GM23338 (cell line): Measurements from ENCODE around the gene CGRRF1. TPM values are rescaled to one million over a fixed set of nuclear protein-coding genes. Genes with fewer than 3 reads are reported as not detected.
A peak's percentile ranks its signal among the peaks of the same experiment; 100 is the strongest.

Source experiments
- ATAC-seq: fragments of 200-7000 bp; cut with Tn5 transposase; 3 replicates; pipeline ENCODE4 v1.9.1; 2020
- DNase-seq: peaks from one replicate; pipeline ENCODE4 v3.0.0-alpha.2; 2015; ENCODE audit warnings: low spot score
- H2AFZ ChIP-seq: fragments of 200-600 bp; sonication (generic); 2 replicates; pipeline ENCODE4 v1.8.0; 2016; ENCODE audit warnings: antibody characterized with exemption, mild to moderate bottlenecking, moderate library complexity
- H3F3A ChIP-seq: fragments of 200-600 bp; sonication (generic); replicated peaks from 2 replicates; pipeline ENCODE4 v1.8.0; 2017; ENCODE audit warnings: antibody characterized with exemption, mixed run types, low read depth
- H3K27ac ChIP-seq: fragments of 200-600 bp; sonication (generic); 2 replicates; pipeline ENCODE4 v1.6.1; 2016; ENCODE audit warnings: low read depth
- H3K27me3 ChIP-seq: fragments of 200-600 bp; sonication (generic); 2 replicates; pipeline ENCODE4 v1.8.0; 2016; ENCODE audit warnings: mild to moderate bottlenecking, mixed run types, moderate library complexity; ENCODE audit not compliant: insufficient read depth
- H3K36me3 ChIP-seq: fragments of 200-600 bp; sonication (generic); 2 replicates; pipeline ENCODE4 v1.8.0; 2016; ENCODE audit warnings: mild to moderate bottlenecking; ENCODE audit not compliant: insufficient read depth
- H3K4me1 ChIP-seq: fragments of 200-600 bp; sonication (generic); 2 replicates; pipeline ENCODE4 v1.8.0; 2016; ENCODE audit warnings: mild to moderate bottlenecking, moderate library complexity; ENCODE audit not compliant: insufficient read depth
- H3K4me2 ChIP-seq: fragments of 200-600 bp; sonication (generic); 2 replicates; pipeline ENCODE4 v1.7.1; 2017; ENCODE audit warnings: mixed run types
- H3K4me3 ChIP-seq: fragments of 200-600 bp; sonication (generic); 2 replicates; pipeline ENCODE4 v1.6.1; 2016; ENCODE audit warnings: mixed run types
- H3K79me2 ChIP-seq: fragments of 200-600 bp; sonication (generic); replicated peaks from 2 replicates; pipeline ENCODE4 v1.8.0; 2017; ENCODE audit warnings: mild to moderate bottlenecking; ENCODE audit not compliant: insufficient read depth
- H3K9me2 ChIP-seq: fragments of 200-600 bp; sonication (generic); 2 replicates; pipeline ENCODE4 v1.8.0; 2017; ENCODE audit not compliant: insufficient read depth
- H4K20me1 ChIP-seq: fragments of 200-600 bp; sonication (generic); replicated peaks from 2 replicates; pipeline ENCODE4 v1.8.0; 2017; ENCODE audit warnings: mild to moderate bottlenecking; ENCODE audit not compliant: insufficient read depth
- H3K27ac Mint-ChIP-seq: 2 replicates; pipeline ENCODE4 v1.8.0; 2020; ENCODE audit warnings: inconsistent platforms, mild to moderate bottlenecking, moderate library complexity, mixed read lengths
- H3K27me3 Mint-ChIP-seq: 3 replicates; pipeline ENCODE4 v1.8.0; 2022; ENCODE audit warnings: low read depth, mild to moderate bottlenecking, moderate library complexity, mixed read lengths, inconsistent platforms; ENCODE audit not compliant: insufficient read depth, poor library complexity
- H3K36me3 Mint-ChIP-seq: 3 replicates; pipeline ENCODE4 v1.8.0; 2021; ENCODE audit warnings: low read depth, mild to moderate bottlenecking, inconsistent platforms, moderate library complexity, mixed read lengths
- H3K4me1 Mint-ChIP-seq: 3 replicates; pipeline ENCODE4 v1.8.0; 2020; ENCODE audit warnings: mild to moderate bottlenecking, inconsistent platforms, mixed read lengths
- H3K4me3 Mint-ChIP-seq: 3 replicates; pipeline ENCODE4 v1.8.0; 2021; ENCODE audit warnings: moderate library complexity, mild to moderate bottlenecking, inconsistent platforms, mixed read lengths
- H3K9me3 Mint-ChIP-seq: 3 replicates; pipeline ENCODE4 v1.8.0; 2020; ENCODE audit warnings: moderate library complexity, mild to moderate bottlenecking, inconsistent platforms, mixed read lengths
- CREB1 ChIP-seq: fragments of 250-450 bp; sonication (Bioruptor Pico); IDR thresholded peaks from 2 replicates; pipeline ENCODE4 v1.5.0; 2020; ENCODE audit warnings: low read depth, mild to moderate bottlenecking, moderate library complexity
- CTCF ChIP-seq, 2 experiments: fragments of 200-600 bp in 1 of 2; sonication (generic) in 1 of 2; conservative IDR thresholded peaks; 2 replicates each; pipeline versions ENCODE4 v1.5.1 to v1.6.1; 2016 to 2017; ENCODE audit warnings: antibody characterized with exemption in 2 of 2, low read depth in 2 of 2, mild to moderate bottlenecking in 2 of 2, moderate library complexity in 1 of 2
- ETS1 ChIP-seq: IDR thresholded peaks from 2 replicates; pipeline ENCODE4 v1.6.1; 2016; ENCODE audit warnings: antibody characterized with exemption
- EZH2 ChIP-seq: fragments of 200-600 bp; sonication (generic); IDR thresholded peaks from one replicate; pipeline ENCODE4 v1.8.0; 2017; ENCODE audit warnings: antibody characterized with exemption, mild to moderate bottlenecking, low read depth; ENCODE audit not compliant: unreplicated experiment
- EZH2phosphoT487 ChIP-seq: fragments of 200-600 bp; sonication (generic); IDR thresholded peaks from one replicate; pipeline ENCODE4 v1.8.1; 2018; ENCODE audit warnings: antibody characterized with exemption; ENCODE audit not compliant: unreplicated experiment
- JUNB ChIP-seq: IDR thresholded peaks from one replicate; pipeline ENCODE4 v1.6.1; 2016; ENCODE audit warnings: antibody characterized with exemption; ENCODE audit not compliant: unreplicated experiment
- NANOG ChIP-seq: IDR thresholded peaks from 2 replicates; pipeline ENCODE4 v1.6.1; 2016; ENCODE audit warnings: antibody characterized with exemption, borderline replicate concordance
- POLR2AphosphoS5 ChIP-seq: IDR thresholded peaks from 2 replicates; pipeline ENCODE4 v1.6.1; 2016; ENCODE audit warnings: antibody characterized with exemption, low read depth
- STAT1 ChIP-seq: IDR thresholded peaks from one replicate; pipeline ENCODE4 v1.6.1; 2016; ENCODE audit warnings: antibody characterized with exemption; ENCODE audit not compliant: unreplicated experiment
- ZNF114 ChIP-seq: fragments of 250-450 bp; sonication (Bioruptor Pico); IDR thresholded peaks from 2 replicates; pipeline ENCODE4 v1.5.0; 2020; ENCODE audit warnings: mild to moderate bottlenecking, moderate library complexity
- ZNF331 ChIP-seq: fragments of 250-450 bp; sonication (Bioruptor Pico); IDR thresholded peaks from 2 replicates; pipeline ENCODE4 v1.5.0; 2020; ENCODE audit warnings: low read depth, mild to moderate bottlenecking, moderate library complexity
- ZNF462 ChIP-seq: fragments of 250-450 bp; sonication (Bioruptor Pico); IDR thresholded peaks from 2 replicates; pipeline ENCODE4 v1.5.0; 2020; ENCODE audit warnings: mild to moderate bottlenecking, moderate library complexity
- polyA plus RNA-seq: library from polyadenylated mRNA; unstranded; fragments of >200 nt; fragmentation: Nextera tagmentation; extraction: Ambion mirVana; gene quantifications from 2 replicates; pipeline ENCODE4 v1.2.1, GENCODE V29; 2016
- total RNA-seq: library from RNA; depleted of rRNA; stranded (reverse); fragments of >200 nt; shearing (Covaris generic); gene quantifications from 2 replicates; pipeline ENCODE4 v1.2.3, GENCODE V29; 2014

The CGRRF1 gene
- total and polyA plus RNA-seq, 2 experiments from 2014 or later: 18.8 to 28.3 TPM

GRCh38 chr14:54550514-54550913, 40.8 kb downstream of the CGRRF1 start (continued):
- TF ChIP-seq ZNF462 (CRISPR knock-in tag) (no peak), POLR2AphosphoS5 (no peak), ZNF331 (CRISPR knock-in tag) (no peak), STAT1 (no peak), JUNB (no peak), EZH2phosphoT487 (no peak), EZH2 (no peak), CTCF (conservative IDR thresholded peaks at IDR 0.05; ENCODE audit: low read depth in 2 of 2) (no peak)

- Histone ChIP-seq H2AFZ (no peak overlapping the region), H3K27ac (no peak overlapping the region), H3K4me1 (peaks cover 10% of the 10 kb centered on the region), H3K9me2 (no peaks in the 10 kb centered on the region), H4K20me1 (no peaks in the 10 kb centered on the region), H3K4me3 (no peak overlapping the region), H3K36me3 (no peaks in the 10 kb centered on the region), H3F3A (no peaks in the 10 kb centered on the region), H3K27me3 (no peaks in the 10 kb centered on the region), H3K79me2 (no peaks in the 10 kb centered on the region), H3K4me2 (no peak overlapping the region)
- Mint-ChIP-seq H3K4me3 (no peak overlapping the region), H3K4me1 (peaks cover 24% of the 10 kb centered on the region), H3K27me3 (peaks cover 2% of the 10 kb centered on the region), H3K9me3 (no peaks in the 10 kb centered on the region), H3K36me3 (no peaks in the 10 kb centered on the region), H3K27ac (0 out of 2 replicates have a peak overlapping the region, but pooled peaks have one; percentile 61)
- DNase-seq (no peak), ATAC-seq (no peak)
- TF ChIP-seq CREB1 (CRISPR knock-in tag) (no peak), NANOG (no peak), STAT1 (no peak), JUNB (no peak), EZH2 (no peak), ETS1 (no peak), CTCF (conservative IDR thresholded peaks at IDR 0.05; ENCODE audit: low read depth in 2 of 2) (no peak), ZNF114 (CRISPR knock-in tag) (no peak), ZNF331 (CRISPR knock-in tag) (no peak), POLR2AphosphoS5 (no peak), EZH2phosphoT487 (no peak)
Measured at GRCh38 chr14:54554401-54554800, 44.7 kb downstream of the CGRRF1 start.
